Endothelial cell of umbilical vein (primary cell): ENCODE data around the gene DIPK1A. TPM values are rescaled to one million over a fixed set of nuclear protein-coding genes. Genes with fewer than 3 reads are reported as not detected.

Experiments used
- BruUV-seq: library from RNA; stranded (reverse); fragments of 400-500 nt; replicated peaks from 2 replicates; lab custom pipeline; 2021; lab: Mats Ljungman, UMichigan
- CTCF ChIA-PET: fragments of 300-600, 350-600 bp; sonication (Branson Sonifier 250); formaldehyde crosslinking; loops from one replicate; lab custom pipeline; 2021; ENCODE audit warnings: antibody characterized with exemption, inconsistent platforms; lab: Charles Lee
- POLR2A ChIA-PET: fragments of 300-600, 350-600 bp; sonication (Branson Sonifier 250); formaldehyde crosslinking; loops from one replicate; lab custom pipeline; 2021; ENCODE audit warnings: antibody characterized with exemption, inconsistent platforms; lab: Charles Lee
- DNase-seq: peaks from one replicate; pipeline ENCODE4 v3.0.0-alpha.2; 2011; ENCODE audit warnings: low read depth, low spot score
- FAIRE-seq: peaks from 2 replicates; lab custom pipeline; 2011; peaks lifted over from hg19 to GRCh38; lab: Jason Lieb, UNC
- H2AFZ ChIP-seq: 2 replicates; pipeline ENCODE4 v1.6.0; 2012; ENCODE audit warnings: low read depth, low read length, control low read depth, inconsistent platforms
- H3K27ac ChIP-seq: 2 replicates; pipeline ENCODE4 v1.5.1; 2011; ENCODE audit warnings: low read depth, mild to moderate bottlenecking, control low read depth, low read length, moderate library complexity; ENCODE audit not compliant: insufficient read depth
- H3K27me3 ChIP-seq, 2 experiments: 2 replicates each; pipeline versions ENCODE4 v1.6.0 to v1.6.1; 2011; ENCODE audit warnings: low read length in 2 of 2, mixed read lengths in 1 of 2; ENCODE audit not compliant: control insufficient read depth in 2 of 2, insufficient read depth in 2 of 2
- H3K36me3 ChIP-seq, 2 experiments: 2 replicates in 1 of 2; 3 replicates in 1 of 2; pipeline ENCODE4 v1.5.1; 2011; ENCODE audit warnings: low read length in 2 of 2, mild to moderate bottlenecking in 1 of 2, moderate library complexity in 1 of 2; ENCODE audit not compliant: control insufficient read depth in 2 of 2, insufficient read depth in 2 of 2; ENCODE audit errors: extremely low read depth in 1 of 2
- H3K4me1 ChIP-seq: 3 replicates; pipeline ENCODE4 v1.5.1; 2011; ENCODE audit warnings: mild to moderate bottlenecking, low read length; ENCODE audit not compliant: control insufficient read depth, insufficient read depth; ENCODE audit errors: extremely low read depth
- H3K4me2 ChIP-seq: 2 replicates; pipeline ENCODE4 v1.6.1; 2011; ENCODE audit warnings: low read length, control low read depth, mixed read lengths; ENCODE audit not compliant: insufficient read depth
- H3K4me3 ChIP-seq, 3 experiments: fragments of 200-600 bp in 1 of 3; sonication (generic), shearing (Covaris generic) in 1 of 3; replicated peaks in 1 of 3; 2 replicates each; pipeline ENCODE4 v1.5.1; 2011 to 2016; ENCODE audit warnings: control low read depth in 3 of 3, low read length in 3 of 3, mild to moderate bottlenecking in 2 of 3, inconsistent platforms in 1 of 3, low read depth in 1 of 3, moderate library complexity in 1 of 3; ENCODE audit not compliant: insufficient read depth in 1 of 3
- H3K79me2 ChIP-seq: 2 replicates; pipeline ENCODE4 v1.6.0; 2012; ENCODE audit warnings: low read length, inconsistent platforms; ENCODE audit not compliant: control insufficient read depth, insufficient read depth
- H3K9ac ChIP-seq: replicated peaks from 2 replicates; pipeline ENCODE3; 2011; ENCODE audit warnings: low read length, control low read depth; ENCODE audit not compliant: insufficient read depth; ENCODE audit errors: extremely low read depth
- H3K9me1 ChIP-seq: replicated peaks from 3 replicates; pipeline ENCODE4 v1.6.0; 2011; ENCODE audit warnings: mild to moderate bottlenecking, low read length; ENCODE audit not compliant: control insufficient read depth, insufficient read depth; ENCODE audit errors: extremely low read depth
- H3K9me3 ChIP-seq: replicated peaks from 2 replicates; pipeline ENCODE4 v1.5.1; 2012; ENCODE audit warnings: low read length, inconsistent platforms; ENCODE audit not compliant: control insufficient read depth, insufficient read depth
- H4K20me1 ChIP-seq: replicated peaks from 2 replicates; pipeline ENCODE3; 2011; ENCODE audit warnings: mild to moderate bottlenecking, low read length; ENCODE audit not compliant: control insufficient read depth, insufficient read depth; ENCODE audit errors: extremely low read depth
- CTCF ChIP-seq, 2 donors: IDR thresholded peaks; 1 replicate in 1 of 2; 2 replicates in 1 of 2; pipeline ENCODE4 v1.5.1; 2011; ENCODE audit warnings: low read length in 2 of 2, mild to moderate bottlenecking in 2 of 2, moderate library complexity in 2 of 2, control low read depth in 1 of 2, inconsistent platforms in 1 of 2, low read depth in 1 of 2; ENCODE audit not compliant: insufficient read depth in 1 of 2; ENCODE audit errors: extremely low read depth in 1 of 2
- EZH2 ChIP-seq: IDR thresholded peaks from 2 replicates; pipeline ENCODE4 v1.6.1; 2012; ENCODE audit warnings: borderline replicate concordance, low read depth, mild to moderate bottlenecking, moderate library complexity, low read length, inconsistent platforms; ENCODE audit not compliant: severe bottlenecking
- FOS ChIP-seq: IDR thresholded peaks from 2 replicates; pipeline ENCODE4 v1.6.1; 2011; ENCODE audit warnings: mild to moderate bottlenecking, low read length, moderate library complexity, borderline replicate concordance; ENCODE audit not compliant: insufficient read depth
- GATA2 ChIP-seq: IDR thresholded peaks from 2 replicates; pipeline ENCODE4 v1.7.0; 2011; ENCODE audit warnings: low read depth, mild to moderate bottlenecking, moderate library complexity, mixed read lengths, low read length; ENCODE audit not compliant: insufficient read length, insufficient read depth
- JUN ChIP-seq: IDR thresholded peaks from 2 replicates; pipeline ENCODE4 v1.6.1; 2011; ENCODE audit warnings: borderline replicate concordance, low read depth; ENCODE audit not compliant: insufficient read length, insufficient read depth
- MAX ChIP-seq: IDR thresholded peaks from 2 replicates; pipeline ENCODE4 v1.6.1; 2011; ENCODE audit not compliant: insufficient read depth, insufficient read length
- MYC ChIP-seq: IDR thresholded peaks from one replicate; pipeline ENCODE4 v1.6.1; 2011; ENCODE audit warnings: mild to moderate bottlenecking, low read depth, low read length
- POLR2A ChIP-seq: IDR thresholded peaks from 2 replicates; pipeline ENCODE4 v1.6.1; 2012; ENCODE audit warnings: low read depth, mild to moderate bottlenecking, control low read depth, low read length
- POLR2AphosphoS5 ChIP-seq: IDR thresholded peaks from 2 replicates; pipeline ENCODE4 v1.6.1; 2012; ENCODE audit warnings: low read depth, mild to moderate bottlenecking, control low read depth, low read length, moderate library complexity; ENCODE audit not compliant: insufficient read depth
- dilution Hi-C: fragments of 300-500 bp; cut with MboI; formaldehyde crosslinking; loops from one replicate; pipeline ENCODE4 v1.15.0; 2019; ENCODE audit warnings: low sequenced_read_pairs; ENCODE audit not compliant: extremely low pct_ligation_motif_present
- intact Hi-C: fragments of 100-400 bp; cut with micrococcal nuclease; formaldehyde crosslinking; loops from one replicate; pipeline ENCODE4 v1.10.0; 2022
- polyA plus RNA-seq, 4 experiments: library from polyadenylated mRNA; depleted of rRNA in 3 of 4; stranded (reverse) in 3 of 4; unstranded in 1 of 4; fragments of >200 nt; gene quantifications; 2 replicates each; pipeline versions ENCODE4 v1.2.1 to v1.2.3, GENCODE V29; 2011 to 2012; ENCODE audit warnings: missing spikeins in 1 of 4
- total RNA-seq: library from RNA; stranded (reverse); gene quantifications from 2 replicates; pipeline ENCODE4 v1.2.3, GENCODE V29; 2021

The DIPK1A gene
- total and polyA plus RNA-seq, 2 donors (not counting 3 experiments of a cell fraction or from before 2014, with no cell fraction given) = 0.25 to 0.93 TPM

- peaks cover 0 to 4% of the 10 kb centered on the region in 2 experiments for H3K27me3 ChIP-seq
- H3K79me2 ChIP-seq = no peaks in the 10 kb centered on the region
- no peaks in the 10 kb centered on the region for H3K9me1 ChIP-seq
- no peaks in the 10 kb centered on the region for H3K4me1 ChIP-seq
- no peak overlapping the region for H3K27ac ChIP-seq
- H3K9ac ChIP-seq = no peak overlapping the region
- no peak overlapping the region for H2AFZ ChIP-seq
- no peak overlapping the region for H3K4me3 ChIP-seq
- dilution Hi-C loops (no loop called here), intact Hi-C loops (no loop called here)
- TF ChIP-seq JUN = no peak
- TF ChIP-seq GATA2 = no peak
- no peak for TF ChIP-seq EZH2
- no peak for TF ChIP-seq CTCF (IDR thresholded peaks at IDR 0.05; ENCODE audit: extremely low read depth in 1 of 2, insufficient read depth in 1 of 2, low read depth in 1 of 2, low read length in 2 of 2)
- no peak for TF ChIP-seq POLR2AphosphoS5
- TF ChIP-seq POLR2A = no peak
- ChIA-PET CTCF (no interaction called here), POLR2A (no interaction called here)
- no peak for FAIRE-seq
- H3K9me3 ChIP-seq = no peaks in the 10 kb centered on the region
- no peaks in the 10 kb centered on the region for H3K36me3 ChIP-seq
- no TSS peak for BruUV-seq
- no peaks in the 10 kb centered on the region for H4K20me1 ChIP-seq
- no peak for DNase-seq
- H3K4me2 ChIP-seq = no peak overlapping the region
Observed at GRCh38 chr1:92931691-92932090, 29.6 kb downstream of the DIPK1A start.

GRCh38 chr1:92929461-92929860 is 31.8 kb downstream of the DIPK1A start:
- H2AFZ ChIP-seq = no peak overlapping the region
- dilution Hi-C loops = no loop called here
- H3K27me3 ChIP-seq = peaks cover 3 to 4% of the 10 kb centered on the region in 2 experiments
- no peaks in the 10 kb centered on the region for H3K4me1 ChIP-seq
- H3K4me2 ChIP-seq = no peak overlapping the region
- DNase-seq (no peak), FAIRE-seq (no peak)
- no TSS peak for BruUV-seq
- ChIA-PET POLR2A (no interaction called here), CTCF (interaction anchor here (1.4 kb wide), 2 partner anchors 16 to 19 kb away, joined by 3 read pairs; no protein-coding TSS in a partner anchor)
- H3K9me3 ChIP-seq = no peaks in the 10 kb centered on the region
- no peaks in the 10 kb centered on the region for H3K9me1 ChIP-seq
- TF ChIP-seq MAX = no peak
- TF ChIP-seq CTCF (IDR thresholded peaks at IDR 0.05; ENCODE audit: extremely low read depth in 1 of 2, insufficient read depth in 1 of 2, low read depth in 1 of 2, low read length in 2 of 2) = no peak
- no peak for TF ChIP-seq FOS
- no peak for TF ChIP-seq JUN
- no peak for TF ChIP-seq MYC
- no peak for TF ChIP-seq POLR2A
- no peak for TF ChIP-seq POLR2AphosphoS5
- no peak overlapping the region for H3K27ac ChIP-seq
- intact Hi-C loops = no loop called here
- H4K20me1 ChIP-seq = no peaks in the 10 kb centered on the region
- no peak overlapping the region for H3K4me3 ChIP-seq
- H3K79me2 ChIP-seq = no peaks in the 10 kb centered on the region
- H3K9ac ChIP-seq = no peak overlapping the region
- no peaks in the 10 kb centered on the region for H3K36me3 ChIP-seq
